Measurements from ENCODE around the gene GJC3.
"Not testable (repeated sequence)": the region's sequence is repeated elsewhere in the genome, so short reads cannot be mapped to it uniquely, and the experiment has no call there.

Gene GJC3

DNA sequence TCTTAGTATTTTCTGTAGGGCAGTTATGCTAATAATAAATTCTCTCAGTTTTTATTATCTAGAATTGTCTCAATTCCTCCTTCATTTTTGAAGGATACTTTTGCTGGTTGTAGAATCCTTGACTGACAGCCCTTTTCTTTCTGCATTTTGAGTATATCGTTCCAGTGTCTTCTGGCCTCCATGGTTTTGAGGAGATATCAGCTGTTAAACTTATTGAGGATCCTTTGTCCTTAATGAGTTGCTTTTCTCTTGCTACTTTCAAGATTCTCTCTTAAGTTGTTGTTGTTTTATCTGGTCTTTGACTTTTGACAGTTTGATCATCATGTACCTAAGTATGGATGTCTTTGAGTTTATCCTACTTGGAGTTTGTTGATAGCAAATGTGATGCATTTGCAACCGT lies 8.9 kb upstream of the GJC3 start:
- Histone ChIP-seq H4K20me1 (ENCODE audit: control insufficient read depth, insufficient read depth, low read depth, low read length) (no peaks in the 10 kb centered on the region), H3K4me3 (ENCODE audit: low read length) (no peak overlapping the region), H3K4me1 (ENCODE audit: control insufficient read depth, low read length) (peaks cover 7% of the 10 kb centered on the region), H3K27ac (ENCODE audit: low read depth, low read length) (no peak overlapping the region), H3F3A (ENCODE audit: control insufficient read depth, insufficient read depth) (no peaks in the 10 kb centered on the region), H3K27me3 (ENCODE audit: control insufficient read depth, low read length) (peaks cover 23% of the 10 kb centered on the region), H3K4me2 (ENCODE audit: low read length) (no peak overlapping the region), H3K79me2 (ENCODE audit: control insufficient read depth, low read length) (no peaks in the 10 kb centered on the region), H3K9me2 (replicated peaks; ENCODE audit: control insufficient read depth, low read length) (no peaks in the 10 kb centered on the region), H3K36me3 (ENCODE audit: control insufficient read depth, low read length) (no peaks in the 10 kb centered on the region), H3K9me3 (ENCODE audit: control insufficient read depth, insufficient read depth, low read length) (peaks cover 20% of the 10 kb centered on the region)
- TF ChIP-seq, protein P1, sequence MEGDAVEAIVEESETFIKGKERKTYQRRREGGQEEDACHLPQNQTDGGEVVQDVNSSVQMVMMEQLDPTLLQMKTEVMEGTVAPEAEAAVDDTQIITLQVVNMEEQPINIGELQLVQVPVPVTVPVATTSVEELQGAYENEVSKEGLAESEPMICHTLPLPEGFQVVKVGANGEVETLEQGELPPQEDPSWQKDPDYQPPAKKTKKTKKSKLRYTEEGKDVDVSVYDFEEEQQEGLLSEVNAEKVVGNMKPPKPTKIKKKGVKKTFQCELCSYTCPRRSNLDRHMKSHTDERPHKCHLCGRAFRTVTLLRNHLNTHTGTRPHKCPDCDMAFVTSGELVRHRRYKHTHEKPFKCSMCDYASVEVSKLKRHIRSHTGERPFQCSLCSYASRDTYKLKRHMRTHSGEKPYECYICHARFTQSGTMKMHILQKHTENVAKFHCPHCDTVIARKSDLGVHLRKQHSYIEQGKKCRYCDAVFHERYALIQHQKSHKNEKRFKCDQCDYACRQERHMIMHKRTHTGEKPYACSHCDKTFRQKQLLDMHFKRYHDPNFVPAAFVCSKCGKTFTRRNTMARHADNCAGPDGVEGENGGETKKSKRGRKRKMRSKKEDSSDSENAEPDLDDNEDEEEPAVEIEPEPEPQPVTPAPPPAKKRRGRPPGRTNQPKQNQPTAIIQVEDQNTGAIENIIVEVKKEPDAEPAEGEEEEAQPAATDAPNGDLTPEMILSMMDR (IDR thresholded peaks at IDR 0.05; ENCODE audit: low read depth, low read length, poor library complexity, severe bottlenecking) = no peak
- no peak for TF ChIP-seq EZH2phosphoT487 (IDR thresholded peaks at IDR 0.05; ENCODE audit: borderline replicate concordance, low read length)

DNA sequence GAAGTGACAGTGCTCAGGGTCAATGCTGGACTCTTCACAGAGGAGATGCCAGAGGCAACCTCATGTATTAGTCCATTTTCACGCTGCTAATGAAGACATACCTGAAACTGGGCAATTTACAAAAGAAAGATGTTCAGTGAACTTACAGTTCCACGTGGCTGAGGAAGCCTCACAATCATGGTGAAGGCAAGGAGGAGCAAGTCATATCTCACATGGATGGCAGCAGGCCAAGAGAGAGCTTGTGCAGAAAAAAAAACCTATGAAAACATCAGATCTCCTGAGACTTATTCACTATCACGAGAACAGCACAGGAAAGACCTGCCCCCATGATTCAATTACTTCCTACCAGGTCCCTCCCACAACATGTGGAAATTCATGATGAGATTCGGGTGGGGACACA lies 5.6 kb upstream of the GJC3 start:
- not testable (repeated sequence) for H3F3A ChIP-seq (ENCODE audit: control insufficient read depth, insufficient read depth); H3K79me2 ChIP-seq (ENCODE audit: control insufficient read depth, low read length); H3K4me1 ChIP-seq (ENCODE audit: control insufficient read depth, low read length); H3K27ac ChIP-seq (ENCODE audit: low read depth, low read length); H3K36me3 ChIP-seq (ENCODE audit: control insufficient read depth, low read length); H3K4me3 ChIP-seq (ENCODE audit: low read length); H3K9me2 ChIP-seq (replicated peaks; ENCODE audit: control insufficient read depth, low read length); H4K20me1 ChIP-seq (ENCODE audit: control insufficient read depth, insufficient read depth, low read depth, low read length)
- Histone ChIP-seq H3K9me3 (ENCODE audit: control insufficient read depth, insufficient read depth, low read length) (peaks cover 17% of the 10 kb centered on the region), H3K27me3 (ENCODE audit: control insufficient read depth, low read length) (peaks cover 41% of the 10 kb centered on the region), H3K4me2 (ENCODE audit: low read length) (peak overlapping the region; percentile 9; the same call in 1 of the 2 replicates)

DNA sequence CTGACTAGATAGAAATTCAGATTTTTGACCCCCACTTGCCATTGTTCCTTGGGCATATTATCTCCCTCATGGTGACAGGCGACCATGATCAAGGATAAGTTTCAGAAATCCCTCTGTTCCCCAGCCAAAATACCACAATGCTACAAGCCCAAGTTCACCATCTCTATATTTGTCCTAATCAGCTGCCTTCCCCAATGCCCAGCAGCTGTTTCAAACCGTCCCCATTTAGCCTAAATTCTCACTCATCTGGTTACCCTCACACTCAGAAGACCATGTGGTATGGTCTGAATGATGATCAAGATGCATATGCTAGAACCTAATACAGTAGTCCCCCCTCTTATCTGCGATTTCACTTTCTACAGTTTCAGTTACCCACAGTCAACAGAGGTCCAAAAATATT lies 956 bp upstream of the GJC3 start:
- Histone ChIP-seq H3F3A (ENCODE audit: control insufficient read depth, insufficient read depth) (no peaks in the 10 kb centered on the region), H3K27me3 (ENCODE audit: control insufficient read depth, low read length) (peaks cover 77% of the 10 kb centered on the region), H3K4me1 (ENCODE audit: control insufficient read depth, low read length) (peaks cover 5% of the 10 kb centered on the region)

DNA sequence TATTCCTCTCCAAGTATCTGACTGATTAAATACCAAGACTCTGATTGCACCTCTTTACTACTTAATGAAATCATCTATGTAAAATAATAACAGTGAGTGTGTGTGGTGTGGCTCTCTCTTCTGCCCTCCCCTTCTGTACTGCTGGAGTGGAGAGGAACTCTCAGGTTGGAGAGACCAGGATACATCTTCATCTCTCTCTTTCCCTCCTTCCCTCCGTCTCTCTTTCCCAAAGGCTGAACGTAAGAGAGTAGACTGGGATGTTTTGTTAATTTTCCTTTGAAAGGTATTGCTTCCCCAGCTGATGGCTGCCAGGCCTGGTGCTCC lies 272 bp upstream of the GJC3 start:
- Histone ChIP-seq H3K27ac (ENCODE audit: low read depth, low read length) (no peak overlapping the region), H3K27me3 (ENCODE audit: control insufficient read depth, low read length) (peaks cover 71% of the 10 kb centered on the region), H3K9me2 (replicated peaks; ENCODE audit: control insufficient read depth, low read length) (no peaks in the 10 kb centered on the region), H3K4me2 (ENCODE audit: low read length) (no peak overlapping the region), H3K9me3 (ENCODE audit: control insufficient read depth, insufficient read depth, low read length) (no peaks in the 10 kb centered on the region), H3F3A (ENCODE audit: control insufficient read depth, insufficient read depth) (no peaks in the 10 kb centered on the region), H4K20me1 (ENCODE audit: control insufficient read depth, insufficient read depth, low read depth, low read length) (no peaks in the 10 kb centered on the region), H3K79me2 (ENCODE audit: control insufficient read depth, low read length) (no peaks in the 10 kb centered on the region), H3K4me3 (ENCODE audit: low read length) (no peak overlapping the region), H3K36me3 (ENCODE audit: control insufficient read depth, low read length) (no peaks in the 10 kb centered on the region), H3K4me1 (ENCODE audit: control insufficient read depth, low read length) (no peaks in the 10 kb centered on the region)
- no peak for TF ChIP-seq EZH2phosphoT487 (IDR thresholded peaks at IDR 0.05; ENCODE audit: borderline replicate concordance, low read length)
- TF ChIP-seq, protein P1 (IDR thresholded peaks at IDR 0.05; ENCODE audit: low read depth, low read length, poor library complexity, severe bottlenecking) = no peak

More for the DNA sequence above, 956 bp upstream of the GJC3 start:
- no peaks in the 10 kb centered on the region for H3K36me3 ChIP-seq (ENCODE audit: control insufficient read depth, low read length)
- H3K27ac ChIP-seq (ENCODE audit: low read depth, low read length) = no peak overlapping the region
- no peak overlapping the region for H3K4me3 ChIP-seq (ENCODE audit: low read length)
- no peak overlapping the region for H3K4me2 ChIP-seq (ENCODE audit: low read length)
- TF ChIP-seq, protein P1 (IDR thresholded peaks at IDR 0.05; ENCODE audit: low read depth, low read length, poor library complexity, severe bottlenecking) = no peak
- no peak for TF ChIP-seq EZH2phosphoT487 (IDR thresholded peaks at IDR 0.05; ENCODE audit: borderline replicate concordance, low read length)
- no peaks in the 10 kb centered on the region for H3K9me2 ChIP-seq (replicated peaks; ENCODE audit: control insufficient read depth, low read length)
- no peaks in the 10 kb centered on the region for H3K79me2 ChIP-seq (ENCODE audit: control insufficient read depth, low read length)
- H4K20me1 ChIP-seq (ENCODE audit: control insufficient read depth, insufficient read depth, low read depth, low read length) = no peaks in the 10 kb centered on the region
- no peaks in the 10 kb centered on the region for H3K9me3 ChIP-seq (ENCODE audit: control insufficient read depth, insufficient read depth, low read length)

Data from DOHH2 (cell line).